ENCODE measurements around the gene PLXDC2.

PLXDC2 gene

GRCh38 chr10:19839090-19839489 is 22.9 kb downstream of the PLXDC2 start:
- H4K20me1 ChIP-seq (ENCODE audit: insufficient read depth, low read length), result no peaks in the 10 kb centered on the region
- no peaks in the 10 kb centered on the region for H3K4me1 ChIP-seq (ENCODE audit: insufficient read depth, low read length)
- H3K9me3 ChIP-seq (ENCODE audit: insufficient read depth, low read length, severe bottlenecking), result no peaks in the 10 kb centered on the region
- no peaks in the 10 kb centered on the region for H3K79me2 ChIP-seq (ENCODE audit: insufficient read depth, low read length)
- no peak overlapping the region for H3K27ac ChIP-seq (ENCODE audit: low read length)
- ATAC-seq (ENCODE audit: insufficient read depth, low read depth) (no peak), DNase-seq (no peak)
- H3K4me2 ChIP-seq (ENCODE audit: insufficient read depth, low read length), result no peak overlapping the region
- H2AFZ ChIP-seq (ENCODE audit: low read depth, low read length), result no peak overlapping the region
- no peak for TF ChIP-seq EZH2 (IDR thresholded peaks at IDR 0.05; ENCODE audit: borderline replicate concordance, low read depth, low read length, severe bottlenecking)
- no peak for TF ChIP-seq CTCF (IDR thresholded peaks at IDR 0.05; ENCODE audit: borderline replicate concordance, extremely low read depth, low read length, poor library complexity, severe bottlenecking)
- no peak overlapping the region for H3K4me3 ChIP-seq (ENCODE audit: low read depth in 1 of 2, low read length in 2 of 2)
- no peaks in the 10 kb centered on the region for H3K27me3 ChIP-seq (ENCODE audit: insufficient read depth, low read length, poor library complexity)
- no peaks in the 10 kb centered on the region for H3K36me3 ChIP-seq (ENCODE audit: insufficient read depth, low read length)
- H3K9ac ChIP-seq (ENCODE audit: low read depth, low read length), result no peak overlapping the region

- H3K4me2 ChIP-seq (ENCODE audit: insufficient read depth, low read length), result no peak overlapping the region
- no peaks in the 10 kb centered on the region for H3K9me3 ChIP-seq (ENCODE audit: insufficient read depth, low read length, severe bottlenecking)
- no peaks in the 10 kb centered on the region for H4K20me1 ChIP-seq (ENCODE audit: insufficient read depth, low read length)
- no peak overlapping the region for H3K9ac ChIP-seq (ENCODE audit: low read depth, low read length)
- TF ChIP-seq EZH2 (IDR thresholded peaks at IDR 0.05; ENCODE audit: borderline replicate concordance, low read depth, low read length, severe bottlenecking), result no peak
- TF ChIP-seq CTCF (IDR thresholded peaks at IDR 0.05; ENCODE audit: borderline replicate concordance, extremely low read depth, low read length, poor library complexity, severe bottlenecking), result no peak
- DNase-seq, result no peak
- H3K4me1 ChIP-seq (ENCODE audit: insufficient read depth, low read length), result no peaks in the 10 kb centered on the region
- no peaks in the 10 kb centered on the region for H3K79me2 ChIP-seq (ENCODE audit: insufficient read depth, low read length)
- ATAC-seq (ENCODE audit: insufficient read depth, low read depth), result no peak
- H3K27me3 ChIP-seq (ENCODE audit: insufficient read depth, low read length, poor library complexity), result no peaks in the 10 kb centered on the region
- H3K27ac ChIP-seq (ENCODE audit: low read length), result no peak overlapping the region
- H3K36me3 ChIP-seq (ENCODE audit: insufficient read depth, low read length), result no peaks in the 10 kb centered on the region
- H3K4me3 ChIP-seq (ENCODE audit: low read depth in 1 of 2, low read length in 2 of 2), result no peak overlapping the region
- no peak overlapping the region for H2AFZ ChIP-seq (ENCODE audit: low read depth, low read length)
Measured at GRCh38 chr10:19839552-19839951, 23.3 kb downstream of the PLXDC2 start.

- TF ChIP-seq EZH2 (IDR thresholded peaks at IDR 0.05; ENCODE audit: borderline replicate concordance, low read depth, low read length, severe bottlenecking), result no peak
- TF ChIP-seq CTCF (IDR thresholded peaks at IDR 0.05; ENCODE audit: borderline replicate concordance, extremely low read depth, low read length, poor library complexity, severe bottlenecking), result no peak
- H3K27ac ChIP-seq (ENCODE audit: low read length), result no peak overlapping the region
- H3K36me3 ChIP-seq (ENCODE audit: insufficient read depth, low read length), result no peaks in the 10 kb centered on the region
- H3K4me2 ChIP-seq (ENCODE audit: insufficient read depth, low read length), result no peak overlapping the region
- H3K27me3 ChIP-seq (ENCODE audit: insufficient read depth, low read length, poor library complexity), result no peaks in the 10 kb centered on the region
- ATAC-seq (ENCODE audit: insufficient read depth, low read depth) (no peak), DNase-seq (no peak)
- H3K9ac ChIP-seq (ENCODE audit: low read depth, low read length), result no peak overlapping the region
- H3K4me3 ChIP-seq (ENCODE audit: low read depth in 1 of 2, low read length in 2 of 2), result no peak overlapping the region
- no peaks in the 10 kb centered on the region for H3K79me2 ChIP-seq (ENCODE audit: insufficient read depth, low read length)
- no peak overlapping the region for H2AFZ ChIP-seq (ENCODE audit: low read depth, low read length)
- H3K4me1 ChIP-seq (ENCODE audit: insufficient read depth, low read length), result no peaks in the 10 kb centered on the region
- H3K9me3 ChIP-seq (ENCODE audit: insufficient read depth, low read length, severe bottlenecking), result no peaks in the 10 kb centered on the region
- H4K20me1 ChIP-seq (ENCODE audit: insufficient read depth, low read length), result no peaks in the 10 kb centered on the region
Measured at GRCh38 chr10:19840776-19841175, 24.5 kb downstream of the PLXDC2 start.

GRCh38 chr10:19843487-19843886 is 27.3 kb downstream of the PLXDC2 start:
- Histone ChIP-seq H4K20me1 (ENCODE audit: insufficient read depth, low read length) (no peaks in the 10 kb centered on the region), H3K4me1 (ENCODE audit: insufficient read depth, low read length) (no peaks in the 10 kb centered on the region), H3K27ac (ENCODE audit: low read length) (no peak overlapping the region), H3K79me2 (ENCODE audit: insufficient read depth, low read length) (no peaks in the 10 kb centered on the region), H3K36me3 (ENCODE audit: insufficient read depth, low read length) (no peaks in the 10 kb centered on the region), H3K9ac (ENCODE audit: low read depth, low read length) (no peak overlapping the region), H2AFZ (ENCODE audit: low read depth, low read length) (no peak overlapping the region), H3K9me3 (ENCODE audit: insufficient read depth, low read length, severe bottlenecking) (no peaks in the 10 kb centered on the region), H3K27me3 (ENCODE audit: insufficient read depth, low read length, poor library complexity) (no peaks in the 10 kb centered on the region), H3K4me3 (ENCODE audit: low read depth in 1 of 2, low read length in 2 of 2) (no peak overlapping the region), H3K4me2 (ENCODE audit: insufficient read depth, low read length) (no peak overlapping the region)
- TF ChIP-seq EZH2 (IDR thresholded peaks at IDR 0.05; ENCODE audit: borderline replicate concordance, low read depth, low read length, severe bottlenecking) (no peak), CTCF (IDR thresholded peaks at IDR 0.05; ENCODE audit: borderline replicate concordance, extremely low read depth, low read length, poor library complexity, severe bottlenecking) (no peak)
- DNase-seq (no peak), ATAC-seq (ENCODE audit: insufficient read depth, low read depth) (no peak)

Measured in DND-41 (cell line).